EH (cell line): ENCODE data around the gene TENM4.

Source experiments
- DNase-seq: peaks from one replicate; pipeline ENCODE4 v3.0.0-alpha.2; 2015; ENCODE audit warnings: low read depth

The TENM4 gene

GRCh38 chr11:79084382-79084781, 356.4 kb downstream of the TENM4 start:
- DNase-seq, result no peak

GRCh38 chr11:79083352-79083751, 357.5 kb downstream of the TENM4 start:
- no peak for DNase-seq

- DNase-seq, result no peak
Measured at GRCh38 chr11:79082907-79083306, 357.9 kb downstream of the TENM4 start.

DNA sequence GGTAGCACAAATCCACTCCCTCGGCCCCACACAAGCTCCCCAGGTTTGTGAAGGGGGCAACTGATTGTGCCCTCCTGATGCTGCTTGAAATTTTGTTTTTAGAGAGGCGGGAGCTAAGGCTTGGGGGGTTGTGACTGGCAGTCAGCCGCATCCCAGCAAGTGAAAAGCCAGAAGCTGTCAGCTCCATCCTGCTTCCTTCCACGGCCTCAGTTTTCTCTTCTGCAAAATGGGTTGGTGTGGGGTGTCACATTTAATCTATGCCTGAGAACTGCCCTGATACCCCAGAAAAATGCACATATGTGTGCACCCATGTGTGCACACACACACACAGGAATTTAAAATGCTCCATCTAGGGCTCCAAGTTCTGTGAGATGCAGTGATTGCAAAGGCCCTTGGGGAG, 358.6 kb downstream of the TENM4 start:
- no peak for DNase-seq

- DNase-seq, result peak; percentile 60
Measured at GRCh38 chr11:79081471-79082031, 359.3 kb downstream of the TENM4 start.

DNA sequence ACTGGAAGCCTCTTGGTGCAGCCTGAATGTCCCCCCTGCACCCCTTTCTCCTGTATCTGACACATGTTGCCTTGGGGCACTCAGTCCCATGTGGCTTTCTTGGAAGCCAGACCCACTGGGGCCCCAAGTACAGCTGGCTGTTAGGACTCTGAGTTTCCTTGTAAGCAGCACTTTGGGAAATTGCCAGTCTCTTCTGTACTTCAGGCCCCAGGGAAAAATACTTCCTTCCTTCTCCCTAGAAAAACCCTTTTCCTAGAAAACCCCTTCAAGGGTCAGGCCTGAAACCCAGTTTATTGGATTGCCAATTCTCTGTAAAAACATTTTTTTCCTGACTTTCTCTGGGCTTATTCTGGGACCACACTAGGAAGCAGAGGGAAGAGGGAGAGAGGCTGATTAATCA, 360.3 kb downstream of the TENM4 start:
- peak; percentile 62 for DNase-seq

DNA sequence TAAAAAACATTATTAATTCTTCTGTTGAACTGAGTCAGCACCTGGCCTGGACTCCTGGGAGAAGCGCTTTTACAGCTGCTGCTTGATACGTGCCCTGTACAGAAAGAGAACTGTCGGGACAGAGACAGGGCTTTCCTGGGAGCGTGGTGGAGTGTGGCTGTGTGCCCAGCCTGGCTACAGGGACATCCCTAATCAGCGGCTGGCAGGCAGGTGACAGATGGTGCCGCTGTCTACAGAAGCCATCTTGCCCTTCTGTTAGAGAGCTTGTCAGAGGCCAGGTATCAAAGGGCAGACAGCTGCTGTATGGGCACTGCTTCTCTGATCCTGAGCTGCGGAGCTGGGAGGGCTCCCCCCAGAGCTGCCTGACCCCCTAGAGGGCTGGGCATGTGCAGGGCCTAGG, 361.8 kb downstream of the TENM4 start:
- no peak for DNase-seq

DNA sequence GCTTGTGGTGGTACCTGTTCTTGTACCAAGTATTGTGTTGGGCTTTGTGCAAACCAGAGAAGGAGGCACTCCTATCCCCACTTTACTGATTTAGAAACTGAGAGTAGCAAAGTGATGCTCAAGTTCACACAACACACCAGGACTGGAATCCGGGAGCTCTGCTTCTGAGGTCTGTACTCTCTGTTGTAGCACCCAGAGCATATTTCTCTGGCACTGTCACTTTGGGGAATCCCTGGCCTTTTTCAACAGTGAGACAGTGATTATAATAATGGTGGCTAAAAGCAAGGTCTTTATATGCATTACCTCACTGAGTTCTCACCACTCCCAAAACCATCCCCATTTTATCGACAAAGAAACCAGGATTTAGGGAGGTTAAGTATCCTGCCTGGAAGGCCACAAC, 362.4 kb downstream of the TENM4 start:
- DNase-seq, result peak; percentile 62

DNA sequence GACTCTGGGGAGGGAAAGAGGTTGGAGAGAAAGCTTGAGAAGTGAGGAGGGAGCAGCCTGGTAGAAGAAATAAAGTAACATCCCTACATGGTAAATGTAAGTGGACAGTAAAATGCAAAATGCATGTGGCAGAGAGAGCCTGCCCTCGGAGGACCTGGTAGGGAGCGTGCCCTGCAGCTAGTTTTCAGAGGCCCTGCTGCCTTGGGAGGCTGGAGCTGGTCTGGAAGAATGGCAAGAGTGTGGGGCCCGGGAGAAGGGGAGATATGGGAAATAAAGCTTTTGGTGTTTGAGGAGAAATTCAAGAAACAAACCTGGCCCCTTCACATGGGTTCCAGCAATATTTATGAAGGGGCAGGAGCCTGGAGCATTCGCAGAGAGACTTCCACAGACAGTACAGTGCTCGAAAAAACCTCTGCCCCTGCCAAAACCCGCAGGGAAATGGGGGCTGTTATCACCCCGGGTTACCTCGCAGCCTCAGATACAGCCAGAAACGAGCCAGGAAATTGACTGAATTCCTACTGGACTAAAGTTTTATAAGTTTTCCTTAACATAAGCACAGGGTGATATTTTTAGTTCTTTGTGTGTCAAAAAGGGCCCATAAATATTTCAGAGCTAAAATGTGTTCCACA, 363.0 kb downstream of the TENM4 start:
- peak; percentile 58 for DNase-seq

DNA sequence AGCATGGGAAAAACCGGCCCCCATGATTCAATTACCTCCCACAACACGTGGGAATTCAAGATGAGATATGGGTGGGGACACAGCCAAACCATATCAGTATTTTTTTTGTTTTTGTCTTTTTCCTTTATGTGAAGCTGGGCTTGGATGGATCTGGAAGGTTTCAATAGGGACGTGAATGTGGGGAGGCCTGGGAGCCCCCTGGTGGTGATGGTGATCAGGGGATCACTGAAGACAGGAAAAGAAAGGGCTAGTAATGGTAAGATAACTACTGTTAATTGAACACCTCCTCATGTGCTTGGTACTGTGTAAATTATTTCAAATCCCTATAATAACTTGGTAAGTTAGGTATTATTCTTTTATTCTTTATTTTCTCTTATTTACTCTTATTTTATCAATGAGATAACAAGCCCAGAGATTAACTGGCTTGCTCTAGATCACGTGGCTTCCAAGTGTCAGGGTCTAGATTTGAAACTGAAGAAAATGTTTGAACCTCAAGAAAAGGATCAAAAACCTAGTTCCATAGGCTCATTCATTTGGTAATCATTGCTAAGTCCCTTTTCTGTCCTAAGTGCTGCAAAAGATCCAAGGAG, 364.2 kb downstream of the TENM4 start:
- peak; percentile 60 for DNase-seq

- DNase-seq, result no peak
Measured at GRCh38 chr11:79074547-79074946, 366.3 kb downstream of the TENM4 start.

DNA sequence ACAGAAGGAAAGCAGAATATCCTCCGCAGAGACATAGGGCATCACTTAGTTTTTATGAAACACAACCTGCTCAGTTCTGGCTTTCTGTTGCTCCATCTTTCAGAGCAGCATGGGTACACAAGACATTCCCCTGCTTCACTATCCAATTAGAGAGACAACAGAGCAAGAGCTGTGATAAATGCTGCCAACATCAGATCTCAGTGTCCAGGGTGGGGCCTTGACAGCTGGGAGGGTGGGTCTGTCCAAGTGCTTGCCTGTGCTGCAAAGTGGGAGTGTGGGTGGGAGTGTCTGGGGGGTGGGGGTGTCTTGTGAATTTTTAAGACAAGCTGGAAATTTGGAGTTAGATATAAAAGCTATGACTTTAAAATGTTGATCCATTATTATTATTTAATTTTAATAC, 369.6 kb downstream of the TENM4 start:
- DNase-seq, result no peak

DNA sequence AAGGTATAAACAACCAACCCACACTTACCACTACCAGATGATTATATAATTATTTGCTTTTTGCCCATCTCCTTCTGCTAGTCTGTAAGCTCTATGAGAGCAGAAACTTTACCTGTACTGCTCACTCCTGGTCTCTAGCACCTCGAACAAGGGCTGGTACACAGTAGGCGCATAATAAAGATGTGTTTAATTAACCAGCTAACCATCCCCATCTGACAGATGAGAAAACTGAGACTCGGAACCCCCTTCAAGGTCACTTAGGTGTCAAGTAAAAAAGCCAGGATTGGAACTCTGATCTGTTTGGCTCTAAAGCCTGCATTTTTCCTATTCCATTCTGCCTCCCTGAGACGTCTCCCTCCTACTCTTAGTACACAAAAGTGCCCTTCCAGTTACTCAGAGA, 370.3 kb downstream of the TENM4 start:
- DNase-seq, result no peak

GRCh38 chr11:79069504-79069903, 371.3 kb downstream of the TENM4 start:
- DNase-seq, result no peak

DNA sequence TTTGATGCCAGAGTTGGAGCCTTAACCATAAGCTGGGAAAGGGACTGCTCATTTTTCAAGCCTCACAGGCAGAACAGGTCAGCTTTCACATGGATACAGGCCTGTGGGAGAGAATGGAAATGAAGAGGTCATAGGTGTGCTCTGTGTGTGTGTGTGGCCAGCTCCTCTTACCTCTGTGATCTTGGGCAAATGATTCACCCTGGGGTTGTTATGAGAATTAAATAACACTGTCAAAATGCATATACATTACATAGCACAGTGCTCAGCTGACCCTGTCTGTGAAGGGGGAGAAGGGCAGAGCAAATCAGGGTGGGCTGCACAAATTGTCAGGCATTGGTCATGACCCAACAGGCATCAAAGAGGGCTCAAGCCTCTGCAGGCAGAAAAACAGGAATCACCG, 372.5 kb downstream of the TENM4 start:
- no peak for DNase-seq

- no peak for DNase-seq
Measured at GRCh38 chr11:79067352-79067679, 373.5 kb downstream of the TENM4 start.

GRCh38 chr11:79066456-79067351, 374.1 kb downstream of the TENM4 start:
- no peak for DNase-seq

DNA sequence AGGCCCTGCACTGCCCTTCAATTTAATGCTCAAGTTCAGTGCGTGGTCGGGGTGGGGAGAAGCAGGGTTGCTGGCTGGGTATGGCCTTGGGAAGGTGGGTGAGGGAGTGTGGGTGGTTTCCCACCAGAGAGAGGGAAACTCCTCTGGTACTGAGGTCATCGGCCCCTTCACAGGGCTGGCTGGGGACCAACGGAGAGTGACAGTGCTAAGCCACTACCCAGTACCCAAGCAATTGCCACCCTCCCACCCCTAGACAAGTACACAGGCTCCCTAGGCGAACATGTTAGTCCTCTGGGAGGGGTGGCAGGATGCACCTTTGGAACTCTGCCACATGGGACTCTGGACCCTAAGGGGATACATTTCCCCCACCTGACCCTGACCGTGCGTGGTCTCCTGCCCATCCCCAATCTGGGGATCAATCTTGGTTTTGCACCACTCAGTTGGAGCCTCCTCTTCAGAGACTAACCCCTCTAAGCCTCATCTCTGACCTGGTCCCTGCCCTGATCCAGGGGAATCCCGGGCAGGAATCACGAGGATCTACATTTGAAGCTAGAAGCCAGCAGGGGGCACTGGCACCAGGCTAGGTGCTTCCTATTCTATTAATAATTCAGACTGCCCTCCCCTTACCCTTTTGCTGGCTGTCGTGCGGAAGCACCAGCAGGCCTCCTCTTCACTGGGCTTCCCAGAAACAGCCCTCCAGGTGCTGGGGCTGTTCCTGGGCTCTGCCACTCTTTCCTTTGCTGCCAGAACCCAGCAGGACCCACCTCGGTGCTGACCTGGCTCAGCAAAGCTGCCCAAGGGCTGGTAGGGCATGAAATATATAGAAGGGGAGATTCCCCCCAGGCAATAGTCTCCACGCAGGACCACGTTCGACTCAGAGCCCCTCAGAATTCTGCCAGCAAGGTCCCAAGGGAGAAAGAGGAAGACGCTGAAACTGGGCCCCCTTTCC, 377.7 kb downstream of the TENM4 start:
- peak; percentile 40 for DNase-seq

DNA sequence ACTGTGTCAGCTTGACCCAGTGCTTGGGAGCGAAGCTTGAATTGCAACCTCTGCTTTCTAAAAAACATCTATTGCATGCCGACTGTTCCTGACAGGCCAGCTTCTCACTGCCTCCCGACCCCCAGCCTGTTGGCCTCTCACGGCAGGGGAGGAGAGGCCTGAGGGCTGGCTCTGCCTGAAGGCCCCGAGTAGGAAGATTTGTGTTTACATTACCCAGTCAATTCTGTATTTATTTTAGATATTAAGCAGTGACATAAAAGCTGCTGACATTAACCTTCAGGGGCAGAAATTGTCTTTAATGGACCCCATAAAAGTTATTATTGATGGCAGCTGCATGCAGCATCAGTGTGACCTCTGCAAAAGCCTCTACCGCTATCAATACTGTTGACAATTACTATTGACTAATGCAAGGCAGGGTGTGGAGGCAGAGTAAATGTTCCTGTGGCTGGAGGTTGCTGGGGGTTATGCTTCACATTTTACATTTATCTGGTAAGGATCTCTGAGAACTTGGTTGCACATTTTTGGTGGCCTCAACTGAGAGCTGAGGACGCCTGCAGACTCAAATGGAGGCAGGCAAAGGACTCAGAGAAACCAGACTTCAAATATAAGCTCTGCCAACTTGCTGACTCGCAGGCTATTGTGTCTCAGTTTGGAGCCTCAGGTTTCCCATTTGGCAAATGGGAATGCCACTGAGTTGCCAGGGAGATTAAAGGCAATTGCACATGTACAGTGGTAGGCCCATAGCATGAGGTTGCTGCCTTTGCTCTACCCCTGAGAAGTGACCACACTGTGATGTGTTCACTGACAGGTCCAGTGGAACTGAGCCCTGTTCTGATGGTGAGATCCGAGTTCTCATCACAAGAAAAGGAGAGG, 380.5 kb downstream of the TENM4 start:
- DNase-seq, result peak; percentile 55

- DNase-seq, result peak; percentile 72
Measured at GRCh38 chr11:79059141-79059540, 381.7 kb downstream of the TENM4 start.
